IPS-18a (cell line): ENCODE results near the gene DUSP7.

Experiments
- H3K27ac ChIP-seq: one replicate; pipeline ENCODE4 v1.5.1; 2013; ENCODE audit warnings: low read length
- H3K27me3 ChIP-seq: one replicate; pipeline ENCODE4 v1.6.1; 2013; ENCODE audit warnings: mild to moderate bottlenecking, low read length; ENCODE audit not compliant: control insufficient read depth, insufficient read depth
- H3K36me3 ChIP-seq: one replicate; pipeline ENCODE4 v1.6.1; 2013; ENCODE audit warnings: low read depth, low read length; ENCODE audit not compliant: control insufficient read depth
- H3K4me1 ChIP-seq: one replicate; pipeline ENCODE4 v1.6.1; 2013; ENCODE audit warnings: low read depth, low read length; ENCODE audit not compliant: control insufficient read depth
- H3K4me3 ChIP-seq: one replicate; pipeline ENCODE4 v1.5.1; 2013; ENCODE audit warnings: low read length
- H3K9ac ChIP-seq: one replicate; pipeline ENCODE4 v1.6.1; 2013; ENCODE audit warnings: mild to moderate bottlenecking, low read length, moderate library complexity
- H3K9me3 ChIP-seq: one replicate; pipeline ENCODE4 v1.6.1; 2013; ENCODE audit warnings: low read depth, low read length; ENCODE audit not compliant: control insufficient read depth

DUSP7 gene

GRCh38 chr3:52062505-52062904 lies 6.1 kb upstream of the DUSP7 start:
- Histone ChIP-seq H3K9me3 (no peaks in the 10 kb centered on the region), H3K27me3 (peaks cover 11% of the 10 kb centered on the region), H3K4me3 (no peak overlapping the region), H3K27ac (no peak overlapping the region), H3K9ac (no peak overlapping the region), H3K4me1 (peaks cover 6% of the 10 kb centered on the region), H3K36me3 (no peaks in the 10 kb centered on the region)

- peaks cover 6% of the 10 kb centered on the region for H3K4me1 ChIP-seq
- H3K27ac ChIP-seq, result no peak overlapping the region
- H3K27me3 ChIP-seq, result peaks cover 11% of the 10 kb centered on the region
- H3K9me3 ChIP-seq, result no peaks in the 10 kb centered on the region
- H3K36me3 ChIP-seq, result no peaks in the 10 kb centered on the region
- no peak overlapping the region for H3K9ac ChIP-seq
- H3K4me3 ChIP-seq, result no peak overlapping the region
Observed at GRCh38 chr3:52061121-52061910, 4.9 kb upstream of the DUSP7 start.

GRCh38 chr3:52059781-52060180 lies 3.4 kb upstream of the DUSP7 start:
- no peak overlapping the region for H3K27ac ChIP-seq
- no peaks in the 10 kb centered on the region for H3K9me3 ChIP-seq
- H3K27me3 ChIP-seq, result peaks cover 11% of the 10 kb centered on the region
- H3K4me3 ChIP-seq, result no peak overlapping the region
- H3K36me3 ChIP-seq, result no peaks in the 10 kb centered on the region
- no peak overlapping the region for H3K9ac ChIP-seq
- H3K4me1 ChIP-seq, result peaks cover 6% of the 10 kb centered on the region

- Histone ChIP-seq H3K27me3 (peaks cover 11% of the 10 kb centered on the region), H3K36me3 (no peaks in the 10 kb centered on the region), H3K27ac (no peak overlapping the region), H3K4me3 (peak overlapping the region; percentile 50), H3K9me3 (no peaks in the 10 kb centered on the region), H3K4me1 (peaks cover 10% of the 10 kb centered on the region), H3K9ac (peak overlapping the region; percentile 55)
Observed at GRCh38 chr3:52057812-52058495, 1.6 kb upstream of the DUSP7 start.

GRCh38 chr3:52056968-52057811 lies 819 bp upstream of the DUSP7 start:
- no peak overlapping the region for H3K27ac ChIP-seq

GRCh38 chr3:52055537-52056351 lies 627 bp downstream of the DUSP7 start:
- Histone ChIP-seq H3K27me3 (peaks cover 11% of the 10 kb centered on the region), H3K4me1 (peaks cover 15% of the 10 kb centered on the region), H3K27ac (no peak overlapping the region), H3K4me3 (peak overlapping the region; percentile 74), H3K36me3 (peaks cover 9% of the 10 kb centered on the region), H3K9me3 (no peaks in the 10 kb centered on the region), H3K9ac (peak overlapping the region; percentile 30)

More at GRCh38 chr3:52056968-52057811, 819 bp upstream of the DUSP7 start:
- Histone ChIP-seq H3K4me3 (peak overlapping the region; percentile 63), H3K9me3 (no peaks in the 10 kb centered on the region), H3K36me3 (no peaks in the 10 kb centered on the region), H3K9ac (peak overlapping the region; percentile 55), H3K27me3 (peaks cover 11% of the 10 kb centered on the region), H3K4me1 (peaks cover 15% of the 10 kb centered on the region)

GRCh38 chr3:52054661-52055511 lies 1.5 kb downstream of the DUSP7 start:
- Histone ChIP-seq H3K27ac (no peak overlapping the region), H3K4me1 (peaks cover 15% of the 10 kb centered on the region)

GRCh38 chr3:52053307-52054304 lies 2.8 kb downstream of the DUSP7 start:
- Histone ChIP-seq H3K9ac (no peak overlapping the region), H3K4me3 (no peak overlapping the region), H3K4me1 (peaks cover 15% of the 10 kb centered on the region)

More at GRCh38 chr3:52054661-52055511, 1.5 kb downstream of the DUSP7 start:
- H3K27me3 ChIP-seq, result peaks cover 11% of the 10 kb centered on the region
- H3K9ac ChIP-seq, result peak overlapping the region; percentile 30
- H3K36me3 ChIP-seq, result peaks cover 18% of the 10 kb centered on the region
- peak overlapping the region; percentile 74 for H3K4me3 ChIP-seq
- H3K9me3 ChIP-seq, result no peaks in the 10 kb centered on the region

GRCh38 chr3:52052831-52053306 lies 3.5 kb downstream of the DUSP7 start:
- Histone ChIP-seq H3K9ac (no peak overlapping the region), H3K27me3 (peaks cover 2% of the 10 kb centered on the region), H3K36me3 (peaks cover 18% of the 10 kb centered on the region)

More at GRCh38 chr3:52053307-52054304, 2.8 kb downstream of the DUSP7 start:
- H3K27me3 ChIP-seq, result peaks cover 9% of the 10 kb centered on the region
- H3K27ac ChIP-seq, result no peak overlapping the region
- peaks cover 18% of the 10 kb centered on the region for H3K36me3 ChIP-seq
- no peaks in the 10 kb centered on the region for H3K9me3 ChIP-seq

More at GRCh38 chr3:52052831-52053306, 3.5 kb downstream of the DUSP7 start:
- no peak overlapping the region for H3K4me3 ChIP-seq
- no peaks in the 10 kb centered on the region for H3K9me3 ChIP-seq
- H3K27ac ChIP-seq, result no peak overlapping the region
- peaks cover 13% of the 10 kb centered on the region for H3K4me1 ChIP-seq
